ENCODE measurements around the gene C1QL1.

GRCh38 chr17:44948315-44948795 is 19.7 kb downstream of the C1QL1 start:
- TF ChIP-seq, protein P1, sequence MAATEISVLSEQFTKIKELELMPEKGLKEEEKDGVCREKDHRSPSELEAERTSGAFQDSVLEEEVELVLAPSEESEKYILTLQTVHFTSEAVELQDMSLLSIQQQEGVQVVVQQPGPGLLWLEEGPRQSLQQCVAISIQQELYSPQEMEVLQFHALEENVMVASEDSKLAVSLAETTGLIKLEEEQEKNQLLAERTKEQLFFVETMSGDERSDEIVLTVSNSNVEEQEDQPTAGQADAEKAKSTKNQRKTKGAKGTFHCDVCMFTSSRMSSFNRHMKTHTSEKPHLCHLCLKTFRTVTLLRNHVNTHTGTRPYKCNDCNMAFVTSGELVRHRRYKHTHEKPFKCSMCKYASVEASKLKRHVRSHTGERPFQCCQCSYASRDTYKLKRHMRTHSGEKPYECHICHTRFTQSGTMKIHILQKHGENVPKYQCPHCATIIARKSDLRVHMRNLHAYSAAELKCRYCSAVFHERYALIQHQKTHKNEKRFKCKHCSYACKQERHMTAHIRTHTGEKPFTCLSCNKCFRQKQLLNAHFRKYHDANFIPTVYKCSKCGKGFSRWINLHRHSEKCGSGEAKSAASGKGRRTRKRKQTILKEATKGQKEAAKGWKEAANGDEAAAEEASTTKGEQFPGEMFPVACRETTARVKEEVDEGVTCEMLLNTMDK (IDR thresholded peaks at IDR 0.05; ENCODE audit: borderline replicate concordance, insufficient read depth, low read depth, low read length, poor library complexity, severe bottlenecking) = no peak
- TF ChIP-seq ESRRA (IDR thresholded peaks at IDR 0.05; ENCODE audit: borderline replicate concordance, low read depth) = no peak
- no peak for TF ChIP-seq ZBED1 (IDR thresholded peaks at IDR 0.05)
- TF ChIP-seq HNRNPLL (IDR thresholded peaks at IDR 0.05; ENCODE audit: low read depth, low read length, poor library complexity, severe bottlenecking) = no peak
- no peak for TF ChIP-seq CHD1 (IDR thresholded peaks at IDR 0.05; ENCODE audit: low read length)
- TF ChIP-seq, protein P2, sequence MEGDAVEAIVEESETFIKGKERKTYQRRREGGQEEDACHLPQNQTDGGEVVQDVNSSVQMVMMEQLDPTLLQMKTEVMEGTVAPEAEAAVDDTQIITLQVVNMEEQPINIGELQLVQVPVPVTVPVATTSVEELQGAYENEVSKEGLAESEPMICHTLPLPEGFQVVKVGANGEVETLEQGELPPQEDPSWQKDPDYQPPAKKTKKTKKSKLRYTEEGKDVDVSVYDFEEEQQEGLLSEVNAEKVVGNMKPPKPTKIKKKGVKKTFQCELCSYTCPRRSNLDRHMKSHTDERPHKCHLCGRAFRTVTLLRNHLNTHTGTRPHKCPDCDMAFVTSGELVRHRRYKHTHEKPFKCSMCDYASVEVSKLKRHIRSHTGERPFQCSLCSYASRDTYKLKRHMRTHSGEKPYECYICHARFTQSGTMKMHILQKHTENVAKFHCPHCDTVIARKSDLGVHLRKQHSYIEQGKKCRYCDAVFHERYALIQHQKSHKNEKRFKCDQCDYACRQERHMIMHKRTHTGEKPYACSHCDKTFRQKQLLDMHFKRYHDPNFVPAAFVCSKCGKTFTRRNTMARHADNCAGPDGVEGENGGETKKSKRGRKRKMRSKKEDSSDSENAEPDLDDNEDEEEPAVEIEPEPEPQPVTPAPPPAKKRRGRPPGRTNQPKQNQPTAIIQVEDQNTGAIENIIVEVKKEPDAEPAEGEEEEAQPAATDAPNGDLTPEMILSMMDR (IDR thresholded peaks at IDR 0.05 in 2 of 3, conservative IDR thresholded peaks at IDR 0.05 in 1 of 3; ENCODE audit: insufficient read depth in 2 of 3, low read depth in 1 of 3, low read length in 3 of 3) = no peak
- TF ChIP-seq MECOM (CRISPR knock-in tag; IDR thresholded peaks at IDR 0.05) = no peak
- TF ChIP-seq GABPA (tag; conservative IDR thresholded peaks at IDR 0.05; ENCODE audit: low read depth) = no peak
- no peak for TF ChIP-seq POLR2AphosphoS5 (IDR thresholded peaks at IDR 0.05; ENCODE audit: control insufficient read depth, insufficient read depth, low read depth, low read length)

All from K562 (cell line).